Mucosa of rectum (tissue), 2 donors: ENCODE results near the gene ANLN.
"Not testable (repeated sequence)": the region's sequence is repeated elsewhere in the genome, so short reads cannot be mapped to it uniquely, and the experiment has no call there.

Experiments
- H3K27ac ChIP-seq, 2 donors: one replicate each; pipeline ENCODE4 v1.7.0; 2013; ENCODE audit warnings: inconsistent platforms in 2 of 2, low read depth in 2 of 2, low read length in 2 of 2
- H3K27me3 ChIP-seq, 2 donors: one replicate each; pipeline ENCODE4 v1.7.0; 2013; ENCODE audit warnings: low read length in 2 of 2; ENCODE audit not compliant: control insufficient read depth in 2 of 2, insufficient read depth in 2 of 2
- H3K36me3 ChIP-seq, 2 donors: one replicate each; pipeline ENCODE4 v1.7.0; 2013; ENCODE audit warnings: low read length in 2 of 2; ENCODE audit not compliant: control insufficient read depth in 2 of 2, insufficient read depth in 2 of 2
- H3K4me1 ChIP-seq, 2 donors: one replicate each; pipeline ENCODE4 v1.7.0; 2013; ENCODE audit warnings: low read length in 2 of 2, mild to moderate bottlenecking in 1 of 2; ENCODE audit not compliant: control insufficient read depth in 2 of 2, insufficient read depth in 2 of 2
- H3K4me3 ChIP-seq, 2 donors: one replicate each; pipeline ENCODE4 v1.7.0; 2013; ENCODE audit warnings: low read length in 2 of 2
- H3K9ac ChIP-seq, 2 donors: one replicate each; pipeline ENCODE4 v1.7.0; 2013; ENCODE audit warnings: low read length in 2 of 2, low read depth in 1 of 2, mild to moderate bottlenecking in 1 of 2
- H3K9me3 ChIP-seq, 2 donors: one replicate each; pipeline ENCODE4 v1.7.0; 2013; ENCODE audit warnings: low read length in 2 of 2; ENCODE audit not compliant: control insufficient read depth in 2 of 2
- donor health status: healthy.
- donor health status: Normal muscosa, but diverticular disease.

ANLN gene

GRCh38 chr7:36459236-36459960 lies 69.7 kb downstream of the ANLN start:
- H3K9ac ChIP-seq = no peak overlapping the region
- H3K27me3 ChIP-seq = no peaks in the 10 kb centered on the region
- H3K4me1 ChIP-seq = no peaks in the 10 kb centered on the region
- H3K27ac ChIP-seq = no peak overlapping the region
- H3K36me3 ChIP-seq = no peaks in the 10 kb centered on the region
- no peak overlapping the region for H3K4me3 ChIP-seq
- H3K9me3 ChIP-seq = no peaks in the 10 kb centered on the region

DNA sequence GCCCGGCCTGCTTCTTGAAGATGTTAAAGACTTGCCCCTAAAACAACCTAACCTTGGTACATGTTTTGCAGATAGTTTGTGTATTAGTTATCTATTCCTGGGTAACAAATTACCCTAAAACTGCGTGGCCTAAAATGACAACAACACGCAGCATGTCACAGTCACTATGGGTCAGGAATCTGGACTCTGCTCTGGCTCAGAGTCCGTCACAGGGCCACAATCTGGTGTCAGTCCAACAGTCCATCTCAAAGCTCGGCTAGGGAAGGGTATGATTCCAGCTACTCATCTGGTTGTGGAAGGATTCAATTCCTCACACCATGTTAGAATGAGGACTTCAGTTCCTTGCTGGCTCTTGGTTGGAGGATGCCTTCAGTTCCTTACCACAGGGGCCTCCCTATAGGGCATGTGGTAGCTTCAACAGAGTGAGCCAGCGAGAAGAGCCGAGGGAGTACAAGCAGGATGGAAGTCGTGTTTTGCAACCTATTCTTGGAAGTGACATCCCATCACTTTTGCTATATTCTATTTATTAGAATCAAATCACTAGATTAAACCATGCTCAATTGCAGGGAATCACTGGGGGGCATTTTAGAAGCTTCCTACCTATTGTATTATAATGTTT lies 71.3 kb downstream of the ANLN start:
- Histone ChIP-seq H3K4me3 (no peak overlapping the region), H3K27ac (no peak overlapping the region), H3K9me3 (no peaks in the 10 kb centered on the region), H3K36me3 (no peaks in the 10 kb centered on the region), H3K27me3 (no peaks in the 10 kb centered on the region), H3K9ac (no peak overlapping the region), H3K4me1 (no peaks in the 10 kb centered on the region)

DNA sequence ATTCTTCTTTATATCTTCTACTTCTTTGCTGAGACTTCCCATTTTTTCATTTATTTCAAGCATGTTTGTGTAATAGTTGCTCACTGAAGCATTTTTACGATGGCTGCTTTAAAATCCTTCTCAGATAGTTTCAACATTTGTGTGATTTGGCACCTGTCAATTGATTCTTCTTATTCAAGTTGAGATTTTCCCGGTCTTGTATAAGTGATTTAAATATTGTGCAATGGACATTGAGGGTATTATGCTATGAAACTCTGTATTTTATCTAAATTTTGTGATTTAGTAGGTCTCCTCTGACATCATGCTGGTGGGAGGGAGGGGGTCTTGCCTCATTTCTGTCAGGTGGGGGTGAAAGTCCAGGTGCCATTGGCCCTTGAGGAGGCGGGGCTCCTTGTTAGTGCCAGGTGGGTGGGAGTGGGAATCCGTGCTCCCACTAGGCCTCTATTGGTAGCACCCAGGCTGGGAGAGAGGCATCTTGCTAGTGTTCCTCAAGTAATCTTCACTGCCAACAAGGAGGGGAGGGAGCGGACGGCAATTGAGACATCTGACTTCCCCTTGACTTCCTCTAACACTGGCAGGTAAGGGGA lies 73.0 kb downstream of the ANLN start:
- H3K36me3 ChIP-seq = no peaks in the 10 kb centered on the region
- H3K9me3 ChIP-seq = no peaks in the 10 kb centered on the region
- no peak overlapping the region for H3K4me3 ChIP-seq
- H3K27me3 ChIP-seq = no peaks in the 10 kb centered on the region
- H3K9ac ChIP-seq = no peak overlapping the region
- no peaks in the 10 kb centered on the region for H3K4me1 ChIP-seq
- H3K27ac ChIP-seq = no peak overlapping the region

DNA sequence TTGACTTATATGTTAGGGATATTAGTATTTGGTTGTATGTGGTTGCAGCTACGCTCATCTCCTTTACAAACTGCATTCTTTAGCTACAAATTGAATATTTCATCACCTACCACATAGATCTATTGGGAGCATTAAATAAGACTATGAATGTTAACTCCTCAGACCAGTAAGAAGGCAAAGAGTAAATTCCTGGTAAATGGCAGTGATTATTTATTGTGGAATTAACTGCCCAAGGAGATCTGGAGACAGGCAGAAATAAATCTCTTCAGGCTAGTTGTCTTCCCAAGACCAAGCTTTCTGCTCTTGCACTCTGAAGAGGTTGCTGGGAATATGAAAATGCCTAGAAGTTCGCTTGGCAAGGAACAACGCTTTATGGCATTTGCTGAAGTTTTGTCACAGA lies 74.6 kb downstream of the ANLN start:
- Histone ChIP-seq H3K27ac (no peak overlapping the region), H3K4me3 (no peak overlapping the region), H3K36me3 (no peaks in the 10 kb centered on the region), H3K27me3 (no peaks in the 10 kb centered on the region), H3K4me1 (no peaks in the 10 kb centered on the region), H3K9ac (no peak overlapping the region), H3K9me3 (no peaks in the 10 kb centered on the region)

DNA sequence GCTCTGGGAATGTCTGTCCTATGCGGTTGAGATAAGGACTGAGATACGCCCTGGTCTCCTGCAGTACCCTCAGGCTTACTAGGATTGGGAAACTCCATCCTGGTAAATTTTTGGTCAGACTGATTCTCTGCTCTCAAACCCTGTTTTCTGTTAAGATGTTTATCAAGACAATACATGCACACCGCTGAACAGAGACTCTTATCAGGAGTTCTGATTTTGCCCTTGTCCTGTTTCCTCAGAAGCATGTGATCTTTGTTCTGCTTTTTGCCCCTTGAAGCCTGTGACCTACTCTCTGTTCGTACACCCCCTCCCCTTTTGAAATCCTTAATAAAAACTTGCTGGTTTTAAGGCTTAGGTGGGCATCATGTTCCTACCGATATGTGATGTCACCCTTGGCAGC lies 76.3 kb downstream of the ANLN start:
- not testable (repeated sequence) for H3K9me3 ChIP-seq, H3K27ac ChIP-seq, H3K4me3 ChIP-seq, H3K9ac ChIP-seq, H3K4me1 ChIP-seq, H3K27me3 ChIP-seq, H3K36me3 ChIP-seq

- Histone ChIP-seq H3K36me3 (no peaks in the 10 kb centered on the region), H3K9me3 (no peaks in the 10 kb centered on the region), H3K27me3 (no peaks in the 10 kb centered on the region), H3K4me3 (no peak overlapping the region), H3K4me1 (no peaks in the 10 kb centered on the region), H3K27ac (no peak overlapping the region), H3K9ac (no peak overlapping the region)
These were observed 78.9 kb downstream of the ANLN start for GRCh38 chr7:36468370-36469101.

- Histone ChIP-seq H3K9me3 (no peaks in the 10 kb centered on the region), H3K4me1 (no peaks in the 10 kb centered on the region), H3K9ac (no peak overlapping the region), H3K36me3 (no peaks in the 10 kb centered on the region), H3K27ac (no peak overlapping the region), H3K27me3 (no peaks in the 10 kb centered on the region), H3K4me3 (no peak overlapping the region)
These were observed 79.6 kb downstream of the ANLN start for GRCh38 chr7:36469236-36469635.

- Histone ChIP-seq H3K9ac (no peak overlapping the region), H3K36me3 (no peaks in the 10 kb centered on the region), H3K27me3 (no peaks in the 10 kb centered on the region), H3K9me3 (no peaks in the 10 kb centered on the region), H3K4me3 (no peak overlapping the region), H3K4me1 (no peaks in the 10 kb centered on the region), H3K27ac (no peak overlapping the region)
These were observed 82.6 kb downstream of the ANLN start for GRCh38 chr7:36472141-36472729.

GRCh38 chr7:36473454-36474282 lies 84.0 kb downstream of the ANLN start:
- no peak overlapping the region for H3K27ac ChIP-seq
- no peaks in the 10 kb centered on the region for H3K36me3 ChIP-seq
- H3K27me3 ChIP-seq = no peaks in the 10 kb centered on the region
- H3K4me1 ChIP-seq = no peaks in the 10 kb centered on the region
- H3K4me3 ChIP-seq = no peak overlapping the region
- H3K9me3 ChIP-seq = no peaks in the 10 kb centered on the region
- H3K9ac ChIP-seq = no peak overlapping the region
